ENCODE results near the gene PRKG1. TPM values are rescaled to one million over a fixed set of nuclear protein-coding genes. Genes with fewer than 3 reads are reported as not detected.

Gene PRKG1
- total RNA-seq, 1 experiment from 2014 or later: 10.4 TPM

DNA sequence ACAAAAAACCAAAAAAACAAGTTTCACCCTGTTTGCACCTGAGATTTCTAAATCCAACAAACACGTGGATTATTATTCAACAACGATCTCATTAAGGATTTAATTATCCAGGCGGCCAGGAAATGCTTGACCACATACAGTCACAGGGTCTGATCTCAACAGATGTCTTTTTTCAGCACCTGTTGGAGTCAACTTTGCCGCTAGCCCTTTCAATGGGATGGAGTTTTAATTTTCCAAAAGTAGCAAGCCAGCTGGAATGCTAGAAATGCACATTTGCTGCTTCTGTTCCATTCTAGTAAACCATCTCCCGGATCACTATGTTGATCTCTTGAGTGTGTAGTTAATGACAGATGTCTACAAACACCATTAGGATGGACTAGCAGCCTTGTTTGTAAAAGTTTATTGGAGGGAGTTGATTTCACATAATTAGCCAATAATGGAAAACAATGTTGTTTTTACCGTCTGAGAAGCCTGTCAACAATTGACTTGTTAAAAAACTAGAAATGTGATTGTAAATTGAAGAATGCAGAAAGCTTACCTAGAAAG lies 1175.6 kb downstream of the PRKG1 start:
- DNase-seq: no peak
- H4K91ac ChIP-seq (ENCODE audit: insufficient read length, low read depth, low read length): no peak overlapping the region
- H3K9me3 ChIP-seq (ENCODE audit: control insufficient read depth, low read depth, low read length): no peaks in the 10 kb centered on the region
- H2AK5ac ChIP-seq (ENCODE audit: insufficient read length, low read length): no peak overlapping the region
- H2BK20ac ChIP-seq (ENCODE audit: low read depth, low read length, poor library complexity, severe bottlenecking): no peak overlapping the region
- TF ChIP-seq, protein P1, sequence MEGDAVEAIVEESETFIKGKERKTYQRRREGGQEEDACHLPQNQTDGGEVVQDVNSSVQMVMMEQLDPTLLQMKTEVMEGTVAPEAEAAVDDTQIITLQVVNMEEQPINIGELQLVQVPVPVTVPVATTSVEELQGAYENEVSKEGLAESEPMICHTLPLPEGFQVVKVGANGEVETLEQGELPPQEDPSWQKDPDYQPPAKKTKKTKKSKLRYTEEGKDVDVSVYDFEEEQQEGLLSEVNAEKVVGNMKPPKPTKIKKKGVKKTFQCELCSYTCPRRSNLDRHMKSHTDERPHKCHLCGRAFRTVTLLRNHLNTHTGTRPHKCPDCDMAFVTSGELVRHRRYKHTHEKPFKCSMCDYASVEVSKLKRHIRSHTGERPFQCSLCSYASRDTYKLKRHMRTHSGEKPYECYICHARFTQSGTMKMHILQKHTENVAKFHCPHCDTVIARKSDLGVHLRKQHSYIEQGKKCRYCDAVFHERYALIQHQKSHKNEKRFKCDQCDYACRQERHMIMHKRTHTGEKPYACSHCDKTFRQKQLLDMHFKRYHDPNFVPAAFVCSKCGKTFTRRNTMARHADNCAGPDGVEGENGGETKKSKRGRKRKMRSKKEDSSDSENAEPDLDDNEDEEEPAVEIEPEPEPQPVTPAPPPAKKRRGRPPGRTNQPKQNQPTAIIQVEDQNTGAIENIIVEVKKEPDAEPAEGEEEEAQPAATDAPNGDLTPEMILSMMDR (conservative IDR thresholded peaks at IDR 0.05): no peak
- H4K8ac ChIP-seq (replicated peaks; ENCODE audit: insufficient read length, low read depth, low read length): no peak overlapping the region
- no peaks in the 10 kb centered on the region for H3K36me3 Mint-ChIP-seq (ENCODE audit: insufficient read depth in 1 of 3, low read depth in 3 of 3)
- H2BK15ac ChIP-seq (ENCODE audit: low read depth, low read length): no peak overlapping the region
- no peak overlapping the region for H3K4me2 ChIP-seq (ENCODE audit: insufficient read depth, insufficient read length, low read length)
- H2BK12ac ChIP-seq (ENCODE audit: insufficient read length, low read depth, low read length): no peak overlapping the region
- H3K27ac Mint-ChIP-seq: no peak overlapping the region
- H4K20me1 ChIP-seq (ENCODE audit: control insufficient read depth, insufficient read depth, insufficient read length): no peaks in the 10 kb centered on the region
- no peak overlapping the region for H3K9ac ChIP-seq (ENCODE audit: extremely low read depth, insufficient read length, low read length)
- no peak overlapping the region for H3K14ac ChIP-seq (ENCODE audit: insufficient read depth, low read length)
- no peaks in the 10 kb centered on the region for H3K79me2 ChIP-seq (ENCODE audit: insufficient read depth, low read length)
- H3K79me1 ChIP-seq (ENCODE audit: insufficient read depth, low read depth, low read length, poor library complexity, severe bottlenecking): no peaks in the 10 kb centered on the region
- no peak overlapping the region for H3K27ac ChIP-seq (ENCODE audit: insufficient read length, low read depth, low read length)
- H2AFZ ChIP-seq (ENCODE audit: low read length): no peak overlapping the region
- WGBS (ENCODE audit: extremely low coverage, insufficient read length, low lambda C conversion rate): no CpG with 5 or more reads among the region's 6 CpGs
- H2BK5ac ChIP-seq (ENCODE audit: insufficient read length, low read length): no peak overlapping the region
- no peak overlapping the region for H3K56ac ChIP-seq (ENCODE audit: insufficient read length, low read depth, low read length)
- H3K4me1 ChIP-seq (ENCODE audit: insufficient read depth, low read length): no peaks in the 10 kb centered on the region
- no peak overlapping the region for H3K23ac ChIP-seq (ENCODE audit: insufficient read length, low read depth, low read length)
- no peak overlapping the region for H3K18ac ChIP-seq (ENCODE audit: insufficient read length, low read depth, low read length)
- no peak overlapping the region for H3K4ac ChIP-seq (ENCODE audit: low read depth, low read length)
- H4K5ac ChIP-seq (ENCODE audit: insufficient read length, low read depth, low read length): no peak overlapping the region
- H3K23me2 ChIP-seq (ENCODE audit: insufficient read length, low read depth, low read length, poor library complexity, severe bottlenecking): no peaks in the 10 kb centered on the region
- no peak overlapping the region for H3K4me3 Mint-ChIP-seq
- H2BK120ac ChIP-seq (ENCODE audit: low read depth, low read length, poor library complexity, severe bottlenecking): no peak overlapping the region
- no peaks in the 10 kb centered on the region for H3K4me1 Mint-ChIP-seq
- no peak overlapping the region for H3T11ph ChIP-seq (ENCODE audit: low read length)
- no peaks in the 10 kb centered on the region for H3K27me3 ChIP-seq (ENCODE audit: insufficient read depth, low read length)
- H3K9me3 Mint-ChIP-seq: no peaks in the 10 kb centered on the region
- H3K27me3 Mint-ChIP-seq (ENCODE audit: low read depth): no peaks in the 10 kb centered on the region

Measured in H9 (cell line).